ENCODE measurements around the gene CRYBG3.

GRCh38 chr3:97841956-97842355 lies 20.1 kb downstream of the CRYBG3 start:
- no peak for TF ChIP-seq POLR2A (IDR thresholded peaks at IDR 0.05)
- no peak for TF ChIP-seq POLR2AphosphoS5 (IDR thresholded peaks at IDR 0.05)
- TF ChIP-seq, protein P1, sequence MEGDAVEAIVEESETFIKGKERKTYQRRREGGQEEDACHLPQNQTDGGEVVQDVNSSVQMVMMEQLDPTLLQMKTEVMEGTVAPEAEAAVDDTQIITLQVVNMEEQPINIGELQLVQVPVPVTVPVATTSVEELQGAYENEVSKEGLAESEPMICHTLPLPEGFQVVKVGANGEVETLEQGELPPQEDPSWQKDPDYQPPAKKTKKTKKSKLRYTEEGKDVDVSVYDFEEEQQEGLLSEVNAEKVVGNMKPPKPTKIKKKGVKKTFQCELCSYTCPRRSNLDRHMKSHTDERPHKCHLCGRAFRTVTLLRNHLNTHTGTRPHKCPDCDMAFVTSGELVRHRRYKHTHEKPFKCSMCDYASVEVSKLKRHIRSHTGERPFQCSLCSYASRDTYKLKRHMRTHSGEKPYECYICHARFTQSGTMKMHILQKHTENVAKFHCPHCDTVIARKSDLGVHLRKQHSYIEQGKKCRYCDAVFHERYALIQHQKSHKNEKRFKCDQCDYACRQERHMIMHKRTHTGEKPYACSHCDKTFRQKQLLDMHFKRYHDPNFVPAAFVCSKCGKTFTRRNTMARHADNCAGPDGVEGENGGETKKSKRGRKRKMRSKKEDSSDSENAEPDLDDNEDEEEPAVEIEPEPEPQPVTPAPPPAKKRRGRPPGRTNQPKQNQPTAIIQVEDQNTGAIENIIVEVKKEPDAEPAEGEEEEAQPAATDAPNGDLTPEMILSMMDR (IDR thresholded peaks at IDR 0.05): no peak

All from stomach (tissue), 4 donors.